GM19395 (cell line): ENCODE data around the gene SHANK3.
"Not testable (repeated sequence)": the region's sequence is repeated elsewhere in the genome, so short reads cannot be mapped to it uniquely, and the experiment has no call there.

Experiments
- ATAC-seq: cut with Tn5 transposase; IDR thresholded peaks from one replicate; pipeline ENCODE4 v1.9.1; 2021; ENCODE audit warnings: mild to moderate bottlenecking, moderate library complexity; ENCODE audit not compliant: unreplicated experiment

Gene SHANK3

GRCh38 chr22:50653256-50653655 is 19.4 kb upstream of the SHANK3 start:
- no peak for ATAC-seq

GRCh38 chr22:50654664-50655063 is 18.0 kb upstream of the SHANK3 start:
- ATAC-seq: not testable (repeated sequence)

GRCh38 chr22:50656122-50657070 is 16.2 kb upstream of the SHANK3 start:
- no peak for ATAC-seq

- no peak for ATAC-seq
Observed at GRCh38 chr22:50657925-50658324, 14.7 kb upstream of the SHANK3 start.

- ATAC-seq: not testable (repeated sequence)
Observed at GRCh38 chr22:50659711-50660110, 12.9 kb upstream of the SHANK3 start.

- no peak for ATAC-seq
Observed at GRCh38 chr22:50660306-50660705, 12.3 kb upstream of the SHANK3 start.

- no peak for ATAC-seq
Observed at GRCh38 chr22:50665212-50665611, 7.4 kb upstream of the SHANK3 start.

GRCh38 chr22:50665738-50666137 is 6.9 kb upstream of the SHANK3 start:
- ATAC-seq: no peak

GRCh38 chr22:50670513-50670912 is 2.1 kb upstream of the SHANK3 start:
- ATAC-seq: no peak

GRCh38 chr22:50670914-50671538 is 1.6 kb upstream of the SHANK3 start:
- ATAC-seq: no peak

- no peak for ATAC-seq
Observed at GRCh38 chr22:50671641-50672040, 982 bp upstream of the SHANK3 start.

GRCh38 chr22:50672041-50672440 is 582 bp upstream of the SHANK3 start:
- no peak for ATAC-seq

- ATAC-seq: no peak
Observed at GRCh38 chr22:50673231-50674129, 857 bp downstream of the SHANK3 start.

GRCh38 chr22:50674130-50674500 is 1.5 kb downstream of the SHANK3 start:
- ATAC-seq: no peak

- ATAC-seq: no peak
Observed at GRCh38 chr22:50674606-50675552, 2.3 kb downstream of the SHANK3 start.

- ATAC-seq: no peak
Observed at GRCh38 chr22:50675553-50676179, 3.0 kb downstream of the SHANK3 start.

- ATAC-seq: no peak
Observed at GRCh38 chr22:50676180-50676636, 3.6 kb downstream of the SHANK3 start.

- no peak for ATAC-seq
Observed at GRCh38 chr22:50676661-50677492, 4.3 kb downstream of the SHANK3 start.
